ENCODE measurements around the gene SPCS1.
"Not testable (repeated sequence)": the region's sequence is repeated elsewhere in the genome, so short reads cannot be mapped to it uniquely, and the experiment has no call there.

The SPCS1 gene

DNA sequence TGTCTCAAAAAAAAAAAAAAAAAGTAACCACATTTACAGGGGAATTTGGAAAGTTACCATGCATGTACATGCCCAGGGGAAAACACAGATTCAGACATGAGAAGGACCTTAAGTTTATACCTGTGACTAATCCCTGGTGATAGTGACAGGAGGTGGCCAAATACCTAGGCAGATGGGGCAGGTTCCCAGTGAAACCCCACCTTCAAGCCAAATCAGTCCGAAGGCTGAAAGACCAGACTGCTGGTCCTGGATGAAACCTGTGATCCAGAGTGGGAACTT is 15.8 kb downstream of the SPCS1 start:
- H3K4me2 ChIP-seq (ENCODE audit: insufficient read depth, low read length): peak overlapping the region; percentile 24
- H4K20me1 ChIP-seq (ENCODE audit: insufficient read depth, low read length): 0 out of 2 replicates have a peak, but pooled peaks cover 5% of the 10 kb centered on the region
- H3K4me3 ChIP-seq (ENCODE audit: low read depth in 1 of 2, low read length in 2 of 2): no peak overlapping the region
- ATAC-seq (ENCODE audit: insufficient read depth, low read depth) (no peak), DNase-seq (no peak)
- no peak overlapping the region for H2AFZ ChIP-seq (ENCODE audit: low read depth, low read length)
- no peak overlapping the region for H3K9ac ChIP-seq (ENCODE audit: low read depth, low read length)
- peaks cover 32% of the 10 kb centered on the region for H3K4me1 ChIP-seq (ENCODE audit: insufficient read depth, low read length)
- no peaks in the 10 kb centered on the region for H3K9me3 ChIP-seq (ENCODE audit: insufficient read depth, low read length, severe bottlenecking)
- no peaks in the 10 kb centered on the region for H3K27me3 ChIP-seq (ENCODE audit: insufficient read depth, low read length, poor library complexity)
- H3K27ac ChIP-seq (ENCODE audit: low read length): peak overlapping the region; percentile 32
- no peaks in the 10 kb centered on the region for H3K79me2 ChIP-seq (ENCODE audit: insufficient read depth, low read length)
- peaks cover 9% of the 10 kb centered on the region for H3K36me3 ChIP-seq (ENCODE audit: insufficient read depth, low read length)
- TF ChIP-seq, protein P1, sequence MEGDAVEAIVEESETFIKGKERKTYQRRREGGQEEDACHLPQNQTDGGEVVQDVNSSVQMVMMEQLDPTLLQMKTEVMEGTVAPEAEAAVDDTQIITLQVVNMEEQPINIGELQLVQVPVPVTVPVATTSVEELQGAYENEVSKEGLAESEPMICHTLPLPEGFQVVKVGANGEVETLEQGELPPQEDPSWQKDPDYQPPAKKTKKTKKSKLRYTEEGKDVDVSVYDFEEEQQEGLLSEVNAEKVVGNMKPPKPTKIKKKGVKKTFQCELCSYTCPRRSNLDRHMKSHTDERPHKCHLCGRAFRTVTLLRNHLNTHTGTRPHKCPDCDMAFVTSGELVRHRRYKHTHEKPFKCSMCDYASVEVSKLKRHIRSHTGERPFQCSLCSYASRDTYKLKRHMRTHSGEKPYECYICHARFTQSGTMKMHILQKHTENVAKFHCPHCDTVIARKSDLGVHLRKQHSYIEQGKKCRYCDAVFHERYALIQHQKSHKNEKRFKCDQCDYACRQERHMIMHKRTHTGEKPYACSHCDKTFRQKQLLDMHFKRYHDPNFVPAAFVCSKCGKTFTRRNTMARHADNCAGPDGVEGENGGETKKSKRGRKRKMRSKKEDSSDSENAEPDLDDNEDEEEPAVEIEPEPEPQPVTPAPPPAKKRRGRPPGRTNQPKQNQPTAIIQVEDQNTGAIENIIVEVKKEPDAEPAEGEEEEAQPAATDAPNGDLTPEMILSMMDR (IDR thresholded peaks at IDR 0.05; ENCODE audit: borderline replicate concordance, extremely low read depth, low read length, poor library complexity, severe bottlenecking): no peak
- no peak for TF ChIP-seq EZH2 (IDR thresholded peaks at IDR 0.05; ENCODE audit: borderline replicate concordance, low read depth, low read length, severe bottlenecking)

GRCh38 chr3:52722491-52722890 is 16.6 kb downstream of the SPCS1 start:
- H3K4me3 ChIP-seq (ENCODE audit: low read depth in 1 of 2, low read length in 2 of 2): no peak overlapping the region
- no peaks in the 10 kb centered on the region for H3K9me3 ChIP-seq (ENCODE audit: insufficient read depth, low read length, severe bottlenecking)
- TF ChIP-seq, protein P1 (IDR thresholded peaks at IDR 0.05; ENCODE audit: borderline replicate concordance, extremely low read depth, low read length, poor library complexity, severe bottlenecking): no peak
- TF ChIP-seq EZH2 (IDR thresholded peaks at IDR 0.05; ENCODE audit: borderline replicate concordance, low read depth, low read length, severe bottlenecking): no peak
- H3K4me1 ChIP-seq (ENCODE audit: insufficient read depth, low read length): peaks cover 32% of the 10 kb centered on the region
- no peaks in the 10 kb centered on the region for H3K27me3 ChIP-seq (ENCODE audit: insufficient read depth, low read length, poor library complexity)
- H3K79me2 ChIP-seq (ENCODE audit: insufficient read depth, low read length): no peaks in the 10 kb centered on the region
- no peak overlapping the region for H3K27ac ChIP-seq (ENCODE audit: low read length)
- DNase-seq (no peak), ATAC-seq (ENCODE audit: insufficient read depth, low read depth) (no peak)
- H3K4me2 ChIP-seq (ENCODE audit: insufficient read depth, low read length): no peak overlapping the region
- 0 out of 2 replicates have a peak, but pooled peaks cover 5% of the 10 kb centered on the region for H4K20me1 ChIP-seq (ENCODE audit: insufficient read depth, low read length)
- peaks cover 9% of the 10 kb centered on the region for H3K36me3 ChIP-seq (ENCODE audit: insufficient read depth, low read length)
- no peak overlapping the region for H2AFZ ChIP-seq (ENCODE audit: low read depth, low read length)
- no peak overlapping the region for H3K9ac ChIP-seq (ENCODE audit: low read depth, low read length)

- H3K4me3 ChIP-seq (ENCODE audit: low read depth in 1 of 2, low read length in 2 of 2): no peak overlapping the region
- H3K79me2 ChIP-seq (ENCODE audit: insufficient read depth, low read length): no peaks in the 10 kb centered on the region
- H3K27ac ChIP-seq (ENCODE audit: low read length): no peak overlapping the region
- peaks cover 3% of the 10 kb centered on the region for H3K9me3 ChIP-seq (ENCODE audit: insufficient read depth, low read length, severe bottlenecking)
- ATAC-seq (ENCODE audit: insufficient read depth, low read depth): no peak
- H3K9ac ChIP-seq (ENCODE audit: low read depth, low read length): no peak overlapping the region
- H4K20me1 ChIP-seq (ENCODE audit: insufficient read depth, low read length): 0 out of 2 replicates have a peak, but pooled peaks cover 5% of the 10 kb centered on the region
- no peak overlapping the region for H2AFZ ChIP-seq (ENCODE audit: low read depth, low read length)
- no peak for TF ChIP-seq EZH2 (IDR thresholded peaks at IDR 0.05; ENCODE audit: borderline replicate concordance, low read depth, low read length, severe bottlenecking)
- TF ChIP-seq, protein P1 (IDR thresholded peaks at IDR 0.05; ENCODE audit: borderline replicate concordance, extremely low read depth, low read length, poor library complexity, severe bottlenecking): no peak
- no peak for DNase-seq
- no peak overlapping the region for H3K4me2 ChIP-seq (ENCODE audit: insufficient read depth, low read length)
- H3K4me1 ChIP-seq (ENCODE audit: insufficient read depth, low read length): peaks cover 32% of the 10 kb centered on the region
- H3K36me3 ChIP-seq (ENCODE audit: insufficient read depth, low read length): peaks cover 10% of the 10 kb centered on the region
- no peaks in the 10 kb centered on the region for H3K27me3 ChIP-seq (ENCODE audit: insufficient read depth, low read length, poor library complexity)
Measured at GRCh38 chr3:52723935-52724334, 18.0 kb downstream of the SPCS1 start.

- H3K36me3 ChIP-seq (ENCODE audit: insufficient read depth, low read length): peaks cover 8% of the 10 kb centered on the region; the same call in 1 of the 2 replicates
- no peak for ATAC-seq (ENCODE audit: insufficient read depth, low read depth)
- H3K4me2 ChIP-seq (ENCODE audit: insufficient read depth, low read length): no peak overlapping the region
- H3K4me3 ChIP-seq (ENCODE audit: low read depth in 1 of 2, low read length in 2 of 2): no peak overlapping the region
- H4K20me1 ChIP-seq (ENCODE audit: insufficient read depth, low read length): 0 out of 2 replicates have a peak, but pooled peaks cover 5% of the 10 kb centered on the region
- TF ChIP-seq, protein P1 (IDR thresholded peaks at IDR 0.05; ENCODE audit: borderline replicate concordance, extremely low read depth, low read length, poor library complexity, severe bottlenecking): no peak
- TF ChIP-seq EZH2 (IDR thresholded peaks at IDR 0.05; ENCODE audit: borderline replicate concordance, low read depth, low read length, severe bottlenecking): no peak
- H3K27me3 ChIP-seq (ENCODE audit: insufficient read depth, low read length, poor library complexity): no peaks in the 10 kb centered on the region
- DNase-seq: no peak
- peaks cover 3% of the 10 kb centered on the region for H3K9me3 ChIP-seq (ENCODE audit: insufficient read depth, low read length, severe bottlenecking)
- H3K9ac ChIP-seq (ENCODE audit: low read depth, low read length): no peak overlapping the region
- peaks cover 32% of the 10 kb centered on the region for H3K4me1 ChIP-seq (ENCODE audit: insufficient read depth, low read length)
- H2AFZ ChIP-seq (ENCODE audit: low read depth, low read length): no peak overlapping the region
- H3K79me2 ChIP-seq (ENCODE audit: insufficient read depth, low read length): no peaks in the 10 kb centered on the region
- no peak overlapping the region for H3K27ac ChIP-seq (ENCODE audit: low read length)
Measured at GRCh38 chr3:52724511-52724910, 18.6 kb downstream of the SPCS1 start.

GRCh38 chr3:52728753-52729152 is 22.8 kb downstream of the SPCS1 start:
- not testable (repeated sequence) for H3K4me2 ChIP-seq (ENCODE audit: insufficient read depth, low read length); H3K4me3 ChIP-seq (ENCODE audit: low read depth in 1 of 2, low read length in 2 of 2); H4K20me1 ChIP-seq (ENCODE audit: insufficient read depth, low read length); H3K27ac ChIP-seq (ENCODE audit: low read length); H3K4me1 ChIP-seq (ENCODE audit: insufficient read depth, low read length); ATAC-seq (ENCODE audit: insufficient read depth, low read depth); H2AFZ ChIP-seq (ENCODE audit: low read depth, low read length); H3K79me2 ChIP-seq (ENCODE audit: insufficient read depth, low read length); H3K9ac ChIP-seq (ENCODE audit: low read depth, low read length); H3K27me3 ChIP-seq (ENCODE audit: insufficient read depth, low read length, poor library complexity); H3K9me3 ChIP-seq (ENCODE audit: insufficient read depth, low read length, severe bottlenecking)
- DNase-seq: peak; percentile 30
- peaks cover 42% of the 10 kb centered on the region for H3K36me3 ChIP-seq (ENCODE audit: insufficient read depth, low read length)

Measured in DND-41 (cell line).